ENCODE measurements around the gene MFSD6.

Gene MFSD6

DNA sequence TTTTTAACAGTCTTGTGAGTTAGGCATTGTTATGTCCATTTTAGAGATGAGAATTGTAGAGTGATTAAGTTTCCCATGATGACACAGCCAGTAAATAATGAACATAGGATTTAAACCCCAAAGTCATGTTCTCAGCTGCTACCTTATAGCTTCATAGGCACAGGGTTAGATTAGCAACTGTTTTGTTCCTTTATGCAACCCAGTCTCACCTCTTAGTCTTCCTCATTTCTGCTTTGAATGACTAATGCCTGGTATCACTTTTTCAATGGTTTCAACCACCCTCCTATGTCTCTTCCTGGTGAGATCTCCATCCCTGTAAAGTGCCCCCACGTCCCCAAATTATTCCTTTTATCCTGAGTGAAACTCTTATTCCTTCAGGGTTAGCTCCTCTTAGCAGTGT lies 44.3 kb downstream of the MFSD6 start:
- no peak for TF ChIP-seq CTCF (IDR thresholded peaks at IDR 0.05; ENCODE audit: insufficient read depth, low read depth, low read length, missing control alignments)
- no peak overlapping the region for H3K4me3 ChIP-seq (ENCODE audit: low read length)
- DNase-seq (ENCODE audit: low read depth), result no peak

GRCh38 chr2:190454795-190455194 lies 46.6 kb downstream of the MFSD6 start:
- DNase-seq (ENCODE audit: low read depth), result no peak
- no peak overlapping the region for H3K4me3 ChIP-seq (ENCODE audit: low read length)
- TF ChIP-seq CTCF (IDR thresholded peaks at IDR 0.05; ENCODE audit: insufficient read depth, low read depth, low read length, missing control alignments), result no peak

DNA sequence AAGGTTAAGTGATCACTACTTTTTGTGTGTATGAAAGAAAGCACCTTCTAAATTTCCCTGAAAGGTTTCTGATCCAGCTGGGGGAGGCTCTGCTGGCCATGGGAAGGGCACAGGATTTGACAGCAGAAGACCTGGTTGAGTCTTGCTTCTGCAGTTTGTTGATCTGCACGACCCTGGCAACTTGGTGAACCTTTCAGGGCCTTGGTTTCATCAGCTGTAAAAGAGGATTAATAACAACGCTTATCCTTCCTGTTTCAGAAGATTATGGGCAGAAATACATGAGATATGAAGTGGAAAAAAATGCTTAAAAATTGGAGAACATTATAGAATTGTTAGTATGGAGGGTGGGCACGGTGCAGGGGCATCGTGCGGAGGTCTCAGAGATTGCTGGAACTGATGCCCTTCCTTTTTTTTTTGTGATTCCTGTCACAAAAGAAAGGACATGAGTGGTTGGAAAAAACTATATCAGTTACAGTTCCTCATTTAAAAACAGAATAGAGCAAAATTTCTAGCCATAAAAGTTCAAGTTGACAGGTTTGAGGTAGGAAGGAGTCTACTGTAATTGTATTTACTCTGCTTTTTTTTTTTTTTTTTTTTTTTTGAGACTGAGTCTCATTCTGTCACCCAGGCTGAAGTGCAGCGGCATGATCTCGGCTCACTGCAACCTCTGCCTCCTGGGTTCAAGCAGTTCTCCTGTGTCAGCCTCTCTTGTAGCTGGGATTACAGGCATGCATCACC lies 47.4 kb downstream of the MFSD6 start:
- H3K4me3 ChIP-seq (ENCODE audit: low read length), result no peak overlapping the region
- no peak for DNase-seq (ENCODE audit: low read depth)
- no peak for TF ChIP-seq CTCF (IDR thresholded peaks at IDR 0.05; ENCODE audit: insufficient read depth, low read depth, low read length, missing control alignments)

DNA sequence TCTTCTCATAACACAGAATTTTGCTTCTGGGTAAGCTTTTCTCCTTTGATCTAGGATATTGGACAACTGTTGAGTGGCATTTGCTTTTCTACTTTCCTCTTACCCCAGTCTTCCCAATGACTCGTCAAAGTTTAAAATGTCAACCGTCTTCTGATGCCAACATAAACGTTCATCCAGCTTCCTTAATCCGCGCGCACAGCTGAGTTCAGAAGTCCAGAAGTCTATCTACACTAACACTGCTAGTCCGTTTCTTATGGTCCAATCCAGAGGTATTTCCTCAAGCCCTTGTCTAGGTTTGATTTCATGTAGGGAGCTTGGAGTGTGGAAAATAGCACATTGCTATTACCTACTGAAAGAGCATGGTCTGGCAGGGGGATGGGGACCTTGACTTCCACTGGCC lies 48.7 kb downstream of the MFSD6 start:
- H3K4me3 ChIP-seq (ENCODE audit: low read length), result no peak overlapping the region
- TF ChIP-seq CTCF (IDR thresholded peaks at IDR 0.05; ENCODE audit: insufficient read depth, low read depth, low read length, missing control alignments), result no peak
- DNase-seq (ENCODE audit: low read depth), result no peak

GRCh38 chr2:190457256-190457655 lies 49.1 kb downstream of the MFSD6 start:
- no peak overlapping the region for H3K4me3 ChIP-seq (ENCODE audit: low read length)
- TF ChIP-seq CTCF (IDR thresholded peaks at IDR 0.05; ENCODE audit: insufficient read depth, low read depth, low read length, missing control alignments), result no peak
- no peak for DNase-seq (ENCODE audit: low read depth)

GRCh38 chr2:190458352-190459107 lies 50.4 kb downstream of the MFSD6 start:
- DNase-seq (ENCODE audit: low read depth), result no peak
- no peak overlapping the region for H3K4me3 ChIP-seq (ENCODE audit: low read length)
- no peak for TF ChIP-seq CTCF (IDR thresholded peaks at IDR 0.05; ENCODE audit: insufficient read depth, low read depth, low read length, missing control alignments)

Data from epithelial cell of esophagus (primary cell).